Measurements from ENCODE around the gene SERGEF.

DNA sequence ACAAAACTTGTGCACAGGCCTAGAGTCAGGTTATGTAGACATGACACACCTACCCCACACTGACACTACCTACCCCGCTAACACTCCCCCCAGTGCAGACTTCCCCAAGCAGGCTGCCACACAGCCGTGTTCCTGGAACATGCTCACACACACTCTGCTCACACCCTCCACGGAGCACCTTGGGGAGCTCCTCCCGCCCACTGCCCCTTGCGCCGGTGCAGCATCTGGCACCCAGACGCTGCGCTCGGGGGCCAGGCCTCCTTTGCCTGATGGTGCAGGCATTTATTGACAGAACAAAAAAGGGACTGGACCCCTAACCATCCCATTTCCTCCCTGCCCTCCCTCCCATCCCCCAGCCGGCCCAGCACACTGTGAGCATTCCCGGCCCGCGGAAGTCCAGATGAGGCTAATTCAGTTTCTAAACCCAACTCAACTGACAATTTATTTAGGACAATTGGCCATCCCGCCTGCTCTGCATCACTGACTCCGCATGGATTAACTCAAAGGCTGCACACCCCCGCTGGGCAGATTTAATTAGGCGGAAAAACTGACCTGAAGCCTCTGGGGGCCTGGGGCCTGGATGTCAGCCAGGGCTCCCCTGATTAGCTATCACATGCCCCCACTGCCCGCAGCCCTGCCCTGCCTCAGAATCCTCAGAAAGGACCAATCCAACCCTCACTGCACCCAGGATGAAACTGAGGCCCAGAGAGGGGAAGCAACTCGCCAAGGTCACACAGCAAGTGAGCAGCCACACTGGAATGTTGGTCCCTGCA, 248.2 kb downstream of the SERGEF start:
- no peak for TF ChIP-seq CTCF (IDR thresholded peaks at IDR 0.05)
- TF ChIP-seq POLR2A (IDR thresholded peaks at IDR 0.05), result no peak
